Gastroesophageal sphincter (tissue), 3 donors: ENCODE results near the gene MAT1A.
"Not testable (repeated sequence)": the region's sequence is repeated elsewhere in the genome, so short reads cannot be mapped to it uniquely, and the experiment has no call there.

Source experiments
- EP300 ChIP-seq: sonication (generic); formaldehyde crosslinking; IDR thresholded peaks from one replicate; pipeline ENCODE4 v1.6.1; 2017; ENCODE audit warnings: antibody characterized with exemption, mild to moderate bottlenecking
- POLR2A ChIP-seq, 2 donors: fragments of 450-650 bp; IDR thresholded peaks; one replicate each; pipeline ENCODE4 v1.6.1; 2017; ENCODE audit warnings: antibody characterized with exemption in 2 of 2, mild to moderate bottlenecking in 2 of 2, moderate library complexity in 1 of 2
- POLR2AphosphoS5 ChIP-seq: sonication (generic); formaldehyde crosslinking; IDR thresholded peaks from one replicate; pipeline ENCODE4 v1.6.1; 2017; ENCODE audit warnings: antibody characterized with exemption
- TF ChIP-seq, protein P1 (sequence below), 4 experiments: fragments of 200-600 bp in 2 of 4; fragments of 450-650 bp in 2 of 4; sonication (generic) in 1 of 4; IDR thresholded peaks; one replicate each; pipeline ENCODE4 v1.5.1; 2017 to 2019; ENCODE audit warnings: antibody characterized with exemption in 4 of 4, mild to moderate bottlenecking in 2 of 4, moderate library complexity in 2 of 4

DNA sequence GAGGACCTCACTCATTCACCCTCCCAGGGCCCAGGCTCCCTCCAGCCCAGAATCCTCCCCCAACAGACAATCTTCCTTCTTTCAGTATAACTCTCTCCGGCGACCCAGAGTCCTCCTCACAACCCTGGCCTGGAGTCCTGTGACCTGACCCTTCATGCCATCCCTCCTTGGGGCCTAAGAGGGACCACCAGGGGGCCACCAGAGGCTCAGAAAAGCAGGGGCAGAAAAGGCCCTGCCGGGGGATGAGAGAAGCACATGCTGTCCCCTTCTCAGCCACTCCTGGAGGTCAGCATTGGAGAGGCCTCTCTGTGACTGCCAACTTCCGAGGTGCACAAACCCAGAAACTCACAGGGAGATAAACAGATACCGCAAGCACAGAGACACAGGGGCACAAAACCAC, 53.0 kb downstream of the MAT1A start:
- TF ChIP-seq, protein P1, sequence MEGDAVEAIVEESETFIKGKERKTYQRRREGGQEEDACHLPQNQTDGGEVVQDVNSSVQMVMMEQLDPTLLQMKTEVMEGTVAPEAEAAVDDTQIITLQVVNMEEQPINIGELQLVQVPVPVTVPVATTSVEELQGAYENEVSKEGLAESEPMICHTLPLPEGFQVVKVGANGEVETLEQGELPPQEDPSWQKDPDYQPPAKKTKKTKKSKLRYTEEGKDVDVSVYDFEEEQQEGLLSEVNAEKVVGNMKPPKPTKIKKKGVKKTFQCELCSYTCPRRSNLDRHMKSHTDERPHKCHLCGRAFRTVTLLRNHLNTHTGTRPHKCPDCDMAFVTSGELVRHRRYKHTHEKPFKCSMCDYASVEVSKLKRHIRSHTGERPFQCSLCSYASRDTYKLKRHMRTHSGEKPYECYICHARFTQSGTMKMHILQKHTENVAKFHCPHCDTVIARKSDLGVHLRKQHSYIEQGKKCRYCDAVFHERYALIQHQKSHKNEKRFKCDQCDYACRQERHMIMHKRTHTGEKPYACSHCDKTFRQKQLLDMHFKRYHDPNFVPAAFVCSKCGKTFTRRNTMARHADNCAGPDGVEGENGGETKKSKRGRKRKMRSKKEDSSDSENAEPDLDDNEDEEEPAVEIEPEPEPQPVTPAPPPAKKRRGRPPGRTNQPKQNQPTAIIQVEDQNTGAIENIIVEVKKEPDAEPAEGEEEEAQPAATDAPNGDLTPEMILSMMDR (IDR thresholded peaks at IDR 0.05): not testable (repeated sequence)
- not testable (repeated sequence) for TF ChIP-seq EP300; POLR2A (IDR thresholded peaks at IDR 0.05); POLR2AphosphoS5
